A549 (cell line): ENCODE results near the gene MYO5C. TPM values are rescaled to one million over a fixed set of nuclear protein-coding genes. Genes with fewer than 3 reads are reported as not detected.

Experiments used
- ATAC-seq, 2 experiments: fragments of 200-7000 bp in 1 of 2; fragments of >200 bp in 1 of 2; cut with Nextera tagmentation in 1 of 2; cut with Tn5 transposase in 1 of 2; 3 replicates each; pipeline versions ENCODE4 v1.8.0 to v1.9.1; 2018 to 2020; ENCODE audit warnings: mild to moderate bottlenecking in 1 of 2, moderate library complexity in 1 of 2
- CTCF ChIA-PET: fragments of 300-600 bp; sonication (Branson Sonifier 250); formaldehyde crosslinking; extraction: SDS; loops from one replicate; lab custom pipeline; 2021; ENCODE audit warnings: antibody characterized with exemption, inconsistent platforms; lab: Yijun Ruan, JAX
- POLR2A ChIA-PET: fragments of 350-600 bp; formaldehyde crosslinking; extraction: SDS; loops from one replicate; lab custom pipeline; 2021; ENCODE audit warnings: antibody characterized with exemption, inconsistent platforms; lab: Yijun Ruan, JAX
- DNase-seq, 2 experiments: peaks; one replicate each; pipeline versions ENCODE4 v3.0.0 to v3.0.0-alpha.2; 2011 to 2016; ENCODE audit warnings: low read depth in 1 of 2, low spot score in 1 of 2
- FAIRE-seq: peaks from 2 replicates; lab custom pipeline; 2011; peaks lifted over from hg19 to GRCh38; lab: Jason Lieb, UNC
- H3K27ac ChIP-seq, 2 experiments: fragments of >200 bp; sonication (Bioruptor Twin); formaldehyde crosslinking; 3 replicates each; pipeline ENCODE4 v1.5.1; 2016 to 2017
- H3K4me1 ChIP-seq: fragments of >200 bp; sonication (Bioruptor Twin); formaldehyde crosslinking; 3 replicates; pipeline ENCODE4 v1.6.1; 2016
- H3K4me2 ChIP-seq: fragments of >200 bp; sonication (Bioruptor Twin); formaldehyde crosslinking; 3 replicates; pipeline ENCODE4 v1.6.1; 2016
- H3K4me3 ChIP-seq: fragments of >200 bp; sonication (Bioruptor Twin); formaldehyde crosslinking; 3 replicates; pipeline ENCODE4 v1.5.1; 2016
- H3K9me3 ChIP-seq: fragments of >200 bp; sonication (Bioruptor Twin); formaldehyde crosslinking; 3 replicates; pipeline ENCODE4 v1.6.1; 2016
- BHLHE40 ChIP-seq: IDR thresholded peaks from 2 replicates; pipeline ENCODE4 v1.6.1; 2012; ENCODE audit warnings: low read depth, low read length, inconsistent platforms
- CBX8 ChIP-seq: fragments of 200-600 bp; sonication (generic); IDR thresholded peaks from 2 replicates; pipeline ENCODE4 v1.6.1; 2016
- CHD2 ChIP-seq: fragments of 150-350 bp; IDR thresholded peaks from 2 replicates; pipeline ENCODE4 v1.6.1; 2014; ENCODE audit warnings: low read length; ENCODE audit not compliant: partially characterized antibody
- CTCF ChIP-seq: fragments of >200 bp; sonication (Bioruptor Twin); formaldehyde crosslinking; IDR thresholded peaks from 3 replicates; pipeline ENCODE4 v1.5.1; 2016
- EHF ChIP-seq: fragments of 250-450 bp; sonication (Bioruptor Pico); IDR thresholded peaks from 2 replicates; pipeline ENCODE4 v1.5.0; 2020; ENCODE audit warnings: mild to moderate bottlenecking
- ESRRA ChIP-seq: fragments of 150-350 bp; IDR thresholded peaks from 2 replicates; pipeline ENCODE4 v1.6.1; 2014; ENCODE audit warnings: mild to moderate bottlenecking, low read length, borderline replicate concordance
- FOSL2 ChIP-seq, 2 experiments: fragments of 450-650 bp in 1 of 2; fragments of >200 bp in 1 of 2; sonication (Bioruptor Twin) in 1 of 2; formaldehyde crosslinking; IDR thresholded peaks; 2 replicates each; pipeline versions ENCODE4 v1.5.0 to v1.6.1; 2016 to 2020; ENCODE audit warnings: mild to moderate bottlenecking in 1 of 2, moderate library complexity in 1 of 2
- HOXA7 ChIP-seq: fragments of 250-450 bp; sonication (Bioruptor Pico); IDR thresholded peaks from 2 replicates; pipeline ENCODE4 v1.5.0; 2020; ENCODE audit warnings: mild to moderate bottlenecking, moderate library complexity
- HOXB13 ChIP-seq: fragments of 250-450 bp; sonication (Bioruptor Pico); IDR thresholded peaks from 2 replicates; pipeline ENCODE4 v1.5.0; 2020; ENCODE audit warnings: low read depth, mild to moderate bottlenecking, moderate library complexity
- JUNB ChIP-seq: fragments of >200 bp; sonication (Bioruptor Twin); formaldehyde crosslinking; IDR thresholded peaks from 2 replicates; pipeline ENCODE4 v1.6.1; 2016
- MAFK ChIP-seq: fragments of 450-650 bp; IDR thresholded peaks from 2 replicates; pipeline ENCODE4 v1.6.1; 2014; ENCODE audit not compliant: partially characterized antibody
- MAZ ChIP-seq: fragments of 150-350 bp; IDR thresholded peaks from 2 replicates; pipeline ENCODE4 v1.6.1; 2014; ENCODE audit warnings: antibody characterized with exemption, low read depth, low read length, borderline replicate concordance
- MYC ChIP-seq: IDR thresholded peaks from 2 replicates; pipeline ENCODE4 v1.6.1; 2012; ENCODE audit warnings: mild to moderate bottlenecking, inconsistent platforms, low read length, improper control_type of control experiment, borderline replicate concordance
- PBX3 ChIP-seq: IDR thresholded peaks from 2 replicates; pipeline ENCODE4 v1.6.1; 2012
- PHF8 ChIP-seq: fragments of 200-600 bp; sonication (generic); IDR thresholded peaks from 2 replicates; pipeline ENCODE4 v1.6.1; 2016; ENCODE audit warnings: low read depth, mild to moderate bottlenecking, antibody characterized with exemption, moderate library complexity, borderline replicate concordance
- POLR2A ChIP-seq: IDR thresholded peaks from 2 replicates; pipeline ENCODE4 v1.6.1; 2012; ENCODE audit warnings: mild to moderate bottlenecking, low read length
- POLR2AphosphoS2 ChIP-seq: conservative IDR thresholded peaks from 2 replicates; pipeline ENCODE4 v1.6.1; 2012; ENCODE audit warnings: low read length, improper control_type of control experiment, inconsistent platforms
- RCOR1 ChIP-seq: fragments of 150-350 bp; IDR thresholded peaks from 2 replicates; pipeline ENCODE4 v1.6.1; 2014; ENCODE audit warnings: antibody characterized with exemption, low read length, low read depth
- REST ChIP-seq: fragments of 200-600 bp; sonication (generic); IDR thresholded peaks from 2 replicates; pipeline ENCODE4 v1.6.1; 2016; ENCODE audit warnings: antibody characterized with exemption, mild to moderate bottlenecking, moderate library complexity
- RFX5 ChIP-seq: fragments of 450-650 bp; IDR thresholded peaks from 2 replicates; pipeline ENCODE4 v1.7.1; 2014; ENCODE audit warnings: antibody characterized with exemption, mild to moderate bottlenecking, moderate library complexity
- SMC3 ChIP-seq: fragments of >200 bp; sonication (Bioruptor Twin); formaldehyde crosslinking; IDR thresholded peaks from 3 replicates; pipeline ENCODE4 v1.6.1; 2018; ENCODE audit warnings: inconsistent platforms
- SREBF2 ChIP-seq: fragments of 450-650 bp; IDR thresholded peaks from 2 replicates; pipeline ENCODE4 v1.6.1; 2014; ENCODE audit warnings: mild to moderate bottlenecking, moderate library complexity
- ZFP36 ChIP-seq: fragments of 450-650 bp; IDR thresholded peaks from 2 replicates; pipeline ENCODE4 v1.6.1; 2014; ENCODE audit warnings: borderline replicate concordance; ENCODE audit not compliant: partially characterized antibody
- WGBS: methylation state at CpG from one replicate; pipeline ENCODE4 v1.1.6; 2017; ENCODE audit errors: missing lambda C conversion rate; 5-methylcytosine and 5-hydroxymethylcytosine counted together
- polyA plus RNA-seq, 4 experiments: library from polyadenylated mRNA; depleted of rRNA in 3 of 4; stranded (reverse); fragments of >200 nt; fragmentation: RNase III in 1 of 4; extraction: RNeasy Plus Mini Kit Qiagen cat#74134 plus additional on column Dnase treatment in 1 of 4; gene quantifications; 2 replicates in 3 of 4; 3 replicates in 1 of 4; pipeline ENCODE4 v1.2.3, GENCODE V29; 2011 to 2017
- TF ChIP-seq, protein P1 (sequence below): fragments of >200 bp; sonication (Bioruptor Twin); formaldehyde crosslinking; IDR thresholded peaks from 2 replicates; pipeline ENCODE4 v1.6.1; 2016
- TF ChIP-seq, protein P2 (sequence below): IDR thresholded peaks from 2 replicates; pipeline ENCODE4 v1.6.1; 2012; ENCODE audit warnings: low read depth, borderline replicate concordance

The MYO5C gene
- polyA plus RNA-seq, 2 of the 4 experiments (the other 2 are of a cell fraction) = 6.2 to 27.6 TPM

DNA sequence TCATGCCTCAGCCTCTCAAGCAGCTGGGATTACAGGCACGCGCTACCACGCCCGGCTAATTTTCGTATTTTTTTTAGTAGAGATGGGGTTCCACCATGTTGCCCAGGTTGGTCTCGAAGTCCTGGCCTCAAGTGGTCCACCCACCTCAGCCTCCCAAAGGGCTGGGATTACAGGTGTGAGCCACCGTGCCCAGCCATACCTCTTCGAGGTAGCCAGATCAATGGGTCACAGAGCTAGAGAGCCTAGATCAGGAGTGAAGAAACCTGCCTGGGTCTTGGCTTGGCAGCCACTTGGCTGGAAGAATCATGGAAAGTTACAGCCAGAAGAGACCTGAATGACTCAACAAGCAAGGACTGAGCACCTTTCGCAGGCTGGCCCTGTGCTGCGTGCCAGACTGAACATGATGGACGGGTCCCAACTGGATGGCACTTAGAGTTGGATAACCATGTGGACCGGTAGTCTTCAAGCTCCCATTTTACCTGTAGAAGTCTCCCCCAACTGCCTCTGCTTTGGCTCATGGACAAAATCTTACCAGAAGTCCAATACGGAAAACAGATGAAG, 134.1 kb downstream of the MYO5C start:
- POLR2A ChIA-PET = no interaction called here
- Histone ChIP-seq H3K4me3 (no peak overlapping the region), H3K9me3 (no peaks in the 10 kb centered on the region)
- ATAC-seq = 0 out of 6 replicates have a peak, but pooled peaks of 1 of the 2 experiments have one; percentile 14
- 94% methylated on average over 13 of the region's 13 CpGs for WGBS
- no peak for TF ChIP-seq SREBF2
- TF ChIP-seq MAZ = no peak
- TF ChIP-seq HOXB13 (CRISPR knock-in tag) = no peak
- TF ChIP-seq PHF8 = no peak
- TF ChIP-seq ESRRA = no peak
- TF ChIP-seq SMC3 = no peak
- no peak for TF ChIP-seq POLR2AphosphoS2
- TF ChIP-seq, all 56 proteins: peak for 0
- Histone ChIP-seq H3K4me1 (peaks cover 12% of the 10 kb centered on the region; the same call in 2 of the 3 replicates), H3K27ac (no peak overlapping the region), H3K4me2 (no peak overlapping the region)
- no peak for FAIRE-seq
- CTCF ChIA-PET = interaction anchor here (0.5 to 9.5 kb wide), 11 partner anchors 8 to 383 kb away, joined by 3 to 58 read pairs (median 4); no protein-coding TSS in a partner anchor
- no peak for DNase-seq

DNA sequence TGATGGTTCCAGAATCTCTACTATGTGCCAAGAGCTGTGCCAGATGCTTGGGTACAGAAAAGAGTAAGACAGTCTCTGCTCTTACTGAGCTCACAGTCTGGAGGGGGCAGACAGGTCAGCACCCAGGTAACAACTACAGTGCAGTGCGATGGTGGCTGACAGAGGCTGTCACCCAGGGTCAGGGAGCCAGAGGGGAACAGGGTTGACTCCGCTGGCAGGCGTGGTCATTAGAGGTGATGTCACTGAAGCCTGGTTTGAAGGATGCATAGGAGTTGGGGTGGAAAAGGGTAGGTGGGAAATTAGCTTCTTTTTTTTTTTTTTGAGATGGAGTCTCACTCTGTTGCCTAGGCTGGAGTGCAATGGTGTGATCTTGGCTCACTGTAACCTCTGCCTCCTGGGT, 136.0 kb downstream of the MYO5C start:
- Histone ChIP-seq H3K4me1 (peaks cover 4% of the 10 kb centered on the region; the same call in 2 of the 3 replicates), H3K4me3 (no peak overlapping the region), H3K4me2 (no peak overlapping the region), H3K9me3 (no peaks in the 10 kb centered on the region), H3K27ac (no peak overlapping the region)
- no peak for ATAC-seq
- FAIRE-seq = no peak
- CTCF ChIA-PET = interaction anchor here (1.1 to 9.5 kb wide), 3 partner anchors 14 to 48 kb away, joined by 5 to 58 read pairs (median 5); no protein-coding TSS in a partner anchor
- no peak for DNase-seq
- POLR2A ChIA-PET = no interaction called here
- WGBS = 90% methylated on average over 3 of the region's 3 CpGs
- TF ChIP-seq EHF (CRISPR knock-in tag) (no peak), PBX3 (no peak), CTCF (no peak), MYC (no peak), HOXA7 (CRISPR knock-in tag) (no peak), SREBF2 (no peak), MAFK (no peak), ZFP36 (no peak), JUNB (no peak), REST (no peak), POLR2A (no peak), RFX5 (no peak), CHD2 (no peak), CBX8 (no peak), RCOR1 (no peak), BHLHE40 (no peak), FOSL2 (IDR thresholded peaks at IDR 0.05) (no peak), FOSL2 (CRISPR knock-in tag; IDR thresholded peaks at IDR 0.05) (no peak), POLR2AphosphoS2 (no peak)
- TF ChIP-seq, protein P1, sequence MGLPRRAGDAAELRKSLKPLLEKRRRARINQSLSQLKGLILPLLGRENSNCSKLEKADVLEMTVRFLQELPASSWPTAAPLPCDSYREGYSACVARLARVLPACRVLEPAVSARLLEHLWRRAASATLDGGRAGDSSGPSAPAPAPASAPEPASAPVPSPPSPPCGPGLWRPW = no peak
- TF ChIP-seq, protein P2, sequence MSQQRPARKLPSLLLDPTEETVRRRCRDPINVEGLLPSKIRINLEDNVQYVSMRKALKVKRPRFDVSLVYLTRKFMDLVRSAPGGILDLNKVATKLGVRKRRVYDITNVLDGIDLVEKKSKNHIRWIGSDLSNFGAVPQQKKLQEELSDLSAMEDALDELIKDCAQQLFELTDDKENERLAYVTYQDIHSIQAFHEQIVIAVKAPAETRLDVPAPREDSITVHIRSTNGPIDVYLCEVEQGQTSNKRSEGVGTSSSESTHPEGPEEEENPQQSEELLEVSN = no peak
